ENCODE measurements around the gene RNF38.
A peak's percentile ranks its signal among the peaks of the same experiment; 100 is the strongest.

RNF38 gene

DNA sequence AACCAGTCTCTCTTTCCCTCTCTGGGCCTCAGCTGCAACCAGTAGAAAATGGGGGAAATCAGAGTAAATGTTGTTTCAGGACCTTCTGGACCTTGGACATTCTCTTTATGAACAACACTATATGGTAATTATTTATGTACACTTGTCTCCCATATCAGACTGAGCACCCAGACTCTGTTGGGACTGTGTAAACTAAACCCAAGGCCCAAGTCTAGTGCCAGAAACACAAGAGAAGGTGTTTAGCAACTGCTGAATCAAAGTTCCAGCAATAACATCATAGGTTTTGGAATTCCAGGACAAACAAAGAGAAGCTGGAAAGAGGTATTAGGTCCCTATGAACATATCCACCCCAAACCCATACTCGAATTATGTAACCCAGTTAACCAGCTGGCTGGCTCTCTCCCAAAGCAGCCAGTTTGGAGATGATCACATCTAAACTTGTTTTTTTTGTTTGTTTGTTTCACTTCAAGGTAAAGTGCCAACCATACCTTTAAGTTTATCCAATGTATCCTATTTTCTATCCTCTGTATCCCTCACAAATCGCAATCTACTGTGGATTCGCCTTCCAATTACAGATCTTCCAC lies 1.9 kb upstream of the RNF38 start:
- TF ChIP-seq MAX (IDR thresholded peaks at IDR 0.05; ENCODE audit: low read depth, low read length) (no peak), POLR2A (IDR thresholded peaks at IDR 0.05; ENCODE audit: extremely low read depth, insufficient read length) (no peak), MYC (IDR thresholded peaks at IDR 0.05; ENCODE audit: low read depth, low read length) (no peak)
- TF ChIP-seq, protein P1, sequence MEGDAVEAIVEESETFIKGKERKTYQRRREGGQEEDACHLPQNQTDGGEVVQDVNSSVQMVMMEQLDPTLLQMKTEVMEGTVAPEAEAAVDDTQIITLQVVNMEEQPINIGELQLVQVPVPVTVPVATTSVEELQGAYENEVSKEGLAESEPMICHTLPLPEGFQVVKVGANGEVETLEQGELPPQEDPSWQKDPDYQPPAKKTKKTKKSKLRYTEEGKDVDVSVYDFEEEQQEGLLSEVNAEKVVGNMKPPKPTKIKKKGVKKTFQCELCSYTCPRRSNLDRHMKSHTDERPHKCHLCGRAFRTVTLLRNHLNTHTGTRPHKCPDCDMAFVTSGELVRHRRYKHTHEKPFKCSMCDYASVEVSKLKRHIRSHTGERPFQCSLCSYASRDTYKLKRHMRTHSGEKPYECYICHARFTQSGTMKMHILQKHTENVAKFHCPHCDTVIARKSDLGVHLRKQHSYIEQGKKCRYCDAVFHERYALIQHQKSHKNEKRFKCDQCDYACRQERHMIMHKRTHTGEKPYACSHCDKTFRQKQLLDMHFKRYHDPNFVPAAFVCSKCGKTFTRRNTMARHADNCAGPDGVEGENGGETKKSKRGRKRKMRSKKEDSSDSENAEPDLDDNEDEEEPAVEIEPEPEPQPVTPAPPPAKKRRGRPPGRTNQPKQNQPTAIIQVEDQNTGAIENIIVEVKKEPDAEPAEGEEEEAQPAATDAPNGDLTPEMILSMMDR (IDR thresholded peaks at IDR 0.05; ENCODE audit: low read depth, low read length) = no peak
- H3K4me3 ChIP-seq (ENCODE audit: low read depth, low read length) = no peak overlapping the region
- DNase-seq (ENCODE audit: low read depth) = no peak

DNA sequence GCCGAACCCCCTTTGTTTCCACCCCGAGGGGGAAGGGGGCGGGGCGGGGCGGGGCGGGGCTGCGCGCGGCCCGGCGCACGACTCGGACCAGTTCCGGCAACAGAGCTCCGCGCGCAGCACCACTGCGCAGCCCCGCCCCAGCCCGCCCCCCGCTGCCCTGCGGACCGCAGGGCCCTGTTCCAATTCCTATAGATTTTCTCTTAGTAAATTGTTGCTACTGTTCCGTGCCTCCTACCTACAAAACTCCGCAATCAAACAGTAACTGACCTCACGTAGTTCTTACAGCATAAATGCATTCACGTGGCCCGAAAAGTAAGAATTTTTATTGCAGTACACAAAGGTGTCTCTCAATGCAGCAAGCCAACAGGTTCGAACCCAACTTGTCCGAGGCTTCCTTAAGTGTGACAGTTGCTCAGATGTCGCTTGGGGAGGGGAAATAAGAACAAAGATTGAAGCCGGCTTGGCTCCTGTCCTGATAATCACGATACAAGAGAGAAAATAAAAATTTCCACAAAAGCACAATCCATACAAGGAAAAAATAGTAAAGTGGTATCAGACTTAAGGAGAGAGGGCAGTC lies 1.2 kb upstream of the RNF38 start:
- DNase-seq (ENCODE audit: low read depth) = no peak
- TF ChIP-seq MAX (IDR thresholded peaks at IDR 0.05; ENCODE audit: low read depth, low read length) (no peak), MYC (IDR thresholded peaks at IDR 0.05; ENCODE audit: low read depth, low read length) (no peak), POLR2A (IDR thresholded peaks at IDR 0.05; ENCODE audit: extremely low read depth, insufficient read length) (no peak)
- TF ChIP-seq, protein P1 (IDR thresholded peaks at IDR 0.05; ENCODE audit: low read depth, low read length) = no peak
- H3K4me3 ChIP-seq (ENCODE audit: low read depth, low read length) = peak overlapping the region; percentile 53

- peak; percentile 38 for TF ChIP-seq MAX (IDR thresholded peaks at IDR 0.05; ENCODE audit: low read depth, low read length)
- TF ChIP-seq POLR2A (IDR thresholded peaks at IDR 0.05; ENCODE audit: extremely low read depth, insufficient read length) = peak; percentile 41
- TF ChIP-seq, protein P1 (IDR thresholded peaks at IDR 0.05; ENCODE audit: low read depth, low read length) = no peak
- peak; percentile 49; the same call in 1 of the 2 replicates for TF ChIP-seq MYC (IDR thresholded peaks at IDR 0.05; ENCODE audit: low read depth, low read length)
- DNase-seq (ENCODE audit: low read depth) = peak; percentile 85
These were observed 479 bp upstream of the RNF38 start for GRCh38 chr9:36400332-36401163.

DNA sequence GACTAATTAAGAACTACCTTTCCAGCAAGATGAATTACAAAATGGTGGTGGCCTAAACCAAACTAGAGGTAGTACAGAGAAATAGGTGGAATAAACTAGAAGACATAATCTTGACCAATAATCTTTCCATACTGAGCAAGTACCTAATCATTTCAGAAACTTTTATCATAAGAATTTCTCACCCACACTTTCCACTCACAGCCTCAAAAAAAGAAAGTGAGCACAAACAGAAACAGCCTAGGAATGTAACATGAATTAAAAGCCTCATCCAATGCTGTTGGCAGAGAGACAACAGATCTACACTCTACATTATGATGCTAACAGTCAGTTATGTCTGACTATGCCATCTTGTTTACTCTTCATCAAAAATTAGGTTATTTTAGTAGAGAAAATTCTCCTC lies 1.3 kb downstream of the RNF38 start:
- peak overlapping the region; percentile 70 for H3K4me3 ChIP-seq (ENCODE audit: low read depth, low read length)
- DNase-seq (ENCODE audit: low read depth) = no peak

More at GRCh38 chr9:36400332-36401163, 479 bp upstream of the RNF38 start:
- peak overlapping the region; percentile 70 for H3K4me3 ChIP-seq (ENCODE audit: low read depth, low read length)

DNA sequence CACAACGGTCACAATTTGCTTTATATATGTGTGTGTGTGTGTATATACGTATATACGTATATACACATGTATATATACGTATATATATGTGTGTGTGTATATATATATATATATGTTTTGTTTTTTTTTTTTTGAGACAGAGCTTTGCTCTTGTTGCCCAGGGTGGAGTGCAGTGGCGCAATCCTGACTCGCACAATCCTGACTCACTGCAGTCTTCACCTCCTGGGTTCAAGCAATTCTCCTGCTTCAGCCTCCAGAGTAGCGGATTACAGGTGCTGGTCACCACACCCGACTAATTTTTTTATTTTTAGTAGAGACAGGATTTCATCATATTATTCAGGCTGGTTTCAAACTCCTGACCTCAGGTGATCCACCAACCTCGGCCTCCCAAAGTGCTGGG lies 3.1 kb downstream of the RNF38 start:
- TF ChIP-seq MAX (IDR thresholded peaks at IDR 0.05; ENCODE audit: low read depth, low read length) (no peak), POLR2A (IDR thresholded peaks at IDR 0.05; ENCODE audit: extremely low read depth, insufficient read length) (no peak), MYC (IDR thresholded peaks at IDR 0.05; ENCODE audit: low read depth, low read length) (no peak)
- TF ChIP-seq, protein P1 (IDR thresholded peaks at IDR 0.05; ENCODE audit: low read depth, low read length) = no peak
- H3K4me3 ChIP-seq (ENCODE audit: low read depth, low read length) = no peak overlapping the region
- peak; percentile 60 for DNase-seq (ENCODE audit: low read depth)

More for the DNA sequence above, 1.3 kb downstream of the RNF38 start:
- no peak for TF ChIP-seq MAX (IDR thresholded peaks at IDR 0.05; ENCODE audit: low read depth, low read length)
- TF ChIP-seq POLR2A (IDR thresholded peaks at IDR 0.05; ENCODE audit: extremely low read depth, insufficient read length) = no peak
- TF ChIP-seq, protein P1 (IDR thresholded peaks at IDR 0.05; ENCODE audit: low read depth, low read length) = no peak
- no peak for TF ChIP-seq MYC (IDR thresholded peaks at IDR 0.05; ENCODE audit: low read depth, low read length)

Data from NB4 (cell line).